ENCODE measurements around the gene TSPAN18. TPM values are rescaled to one million over a fixed set of nuclear protein-coding genes. Genes with fewer than 3 reads are reported as not detected.

TSPAN18 gene
- total RNA-seq, 2 experiments from 2014 or later, result 22.9 to 23.5 TPM

GRCh38 chr11:44949160-44950030, 222.6 kb downstream of the TSPAN18 start:
- POLR2A ChIA-PET, result no interaction called here
- CTCF ChIA-PET, result interaction anchor here (1.0 to 24.5 kb wide), 4 partner anchors 10 to 154 kb away, joined by 3 to 441 read pairs (median 4); no protein-coding TSS in a partner anchor
- H3K4me1 Mint-ChIP-seq, result peaks cover 10% of the 10 kb centered on the region
- H3K27ac Mint-ChIP-seq, result no peak overlapping the region
- H3K27me3 Mint-ChIP-seq, result peaks cover 23% of the 10 kb centered on the region
- no peaks in the 10 kb centered on the region for H3K9me3 Mint-ChIP-seq
- H3K4me3 Mint-ChIP-seq, result peak overlapping the region; percentile 22
- DNase-seq, result peak; percentile 11
- H3K36me3 Mint-ChIP-seq (ENCODE audit: low read depth), result no peaks in the 10 kb centered on the region

- POLR2A ChIA-PET, result no interaction called here
- Mint-ChIP-seq H3K4me1 (peaks cover 16% of the 10 kb centered on the region), H3K27ac (no peak overlapping the region), H3K27me3 (peaks cover 23% of the 10 kb centered on the region), H3K36me3 (ENCODE audit: low read depth) (no peaks in the 10 kb centered on the region), H3K4me3 (peak overlapping the region; percentile 53), H3K9me3 (no peaks in the 10 kb centered on the region)
- DNase-seq, result no peak
- CTCF ChIA-PET, result interaction anchor here (1.0 to 1.4 kb wide), 4 partner anchors 9 to 186 kb away, joined by 3 to 6 read pairs (median 3); no protein-coding TSS in a partner anchor
Measured at GRCh38 chr11:44950031-44950624, 223.4 kb downstream of the TSPAN18 start.

- peak; percentile 26 for DNase-seq
- Mint-ChIP-seq H3K27ac (no peak within 1 kb of the TSS), H3K4me1 (peaks cover 18% of the 10 kb centered on the region), H3K9me3 (no peaks in the 10 kb centered on the region), H3K27me3 (peaks cover 23% of the 10 kb centered on the region), H3K4me3 (peak within 1 kb of the TSS; percentile 53), H3K36me3 (ENCODE audit: low read depth) (no peaks in the 10 kb centered on the region)
- ChIA-PET CTCF (interaction anchor here (1.0 to 1.4 kb wide), 4 partner anchors 8 to 185 kb away, joined by 3 to 6 read pairs (median 3); no protein-coding TSS in a partner anchor), POLR2A (no interaction called here)
Measured at GRCh38 chr11:44950625-44951476, 224.1 kb downstream of the TSPAN18 start, which contains the start of gene TP53I11. Gene TP53I11, minus strand, starts transcription at chr11:44950883. Its CDS starts 12,548 bp downstream, at chr11:44938335.

GRCh38 chr11:44952082-44952481, 225.3 kb downstream of the TSPAN18 start:
- peaks cover 23% of the 10 kb centered on the region for H3K27me3 Mint-ChIP-seq
- H3K4me1 Mint-ChIP-seq, result peaks cover 18% of the 10 kb centered on the region
- no peaks in the 10 kb centered on the region for H3K9me3 Mint-ChIP-seq
- H3K36me3 Mint-ChIP-seq (ENCODE audit: low read depth), result no peaks in the 10 kb centered on the region
- DNase-seq, result no peak
- H3K27ac Mint-ChIP-seq, result no peak overlapping the region
- no peak overlapping the region for H3K4me3 Mint-ChIP-seq
- ChIA-PET CTCF (no interaction called here), POLR2A (no interaction called here)

GRCh38 chr11:44952500-44953260, 225.9 kb downstream of the TSPAN18 start:
- DNase-seq, result no peak
- H3K27me3 Mint-ChIP-seq, result peaks cover 23% of the 10 kb centered on the region
- CTCF ChIA-PET, result no interaction called here
- no peak overlapping the region for H3K27ac Mint-ChIP-seq
- H3K4me1 Mint-ChIP-seq, result peaks cover 18% of the 10 kb centered on the region
- no peak overlapping the region for H3K4me3 Mint-ChIP-seq
- H3K36me3 Mint-ChIP-seq (ENCODE audit: low read depth), result no peaks in the 10 kb centered on the region
- H3K9me3 Mint-ChIP-seq, result no peaks in the 10 kb centered on the region
- POLR2A ChIA-PET, result no interaction called here

- Mint-ChIP-seq H3K4me1 (peaks cover 17% of the 10 kb centered on the region), H3K4me3 (no peak overlapping the region), H3K36me3 (ENCODE audit: low read depth) (no peaks in the 10 kb centered on the region), H3K27ac (no peak overlapping the region), H3K9me3 (no peaks in the 10 kb centered on the region), H3K27me3 (peaks cover 8% of the 10 kb centered on the region)
- DNase-seq, result no peak
- POLR2A ChIA-PET, result no interaction called here
- CTCF ChIA-PET, result interaction anchor here (0.6 to 1.4 kb wide), 3 partner anchors 18 to 431 kb away, joined by 3 read pairs; no protein-coding TSS in a partner anchor
Measured at GRCh38 chr11:44954051-44954906, 227.5 kb downstream of the TSPAN18 start.

GRCh38 chr11:44955015-44955738, 228.4 kb downstream of the TSPAN18 start:
- H3K27me3 Mint-ChIP-seq, result peaks cover 7% of the 10 kb centered on the region
- H3K4me3 Mint-ChIP-seq, result no peak overlapping the region
- peaks cover 16% of the 10 kb centered on the region for H3K4me1 Mint-ChIP-seq
- CTCF ChIA-PET, result interaction anchor here (1.2 to 1.4 kb wide), 2 partner anchors 19 to 148 kb away, joined by 3 read pairs; no protein-coding TSS in a partner anchor
- no peaks in the 10 kb centered on the region for H3K36me3 Mint-ChIP-seq (ENCODE audit: low read depth)
- H3K9me3 Mint-ChIP-seq, result no peaks in the 10 kb centered on the region
- DNase-seq, result no peak
- no peak overlapping the region for H3K27ac Mint-ChIP-seq
- POLR2A ChIA-PET, result no interaction called here

GRCh38 chr11:44957040-44957515, 230.3 kb downstream of the TSPAN18 start:
- H3K27ac Mint-ChIP-seq, result no peak overlapping the region
- peaks cover 11% of the 10 kb centered on the region for H3K4me1 Mint-ChIP-seq
- no peak overlapping the region for H3K4me3 Mint-ChIP-seq
- ChIA-PET POLR2A (no interaction called here), CTCF (interaction anchor here (1.0 kb wide), 1 partner anchor 30 kb away, joined by 3 read pairs; no protein-coding TSS in a partner anchor)
- no peaks in the 10 kb centered on the region for H3K27me3 Mint-ChIP-seq
- no peaks in the 10 kb centered on the region for H3K36me3 Mint-ChIP-seq (ENCODE audit: low read depth)
- no peaks in the 10 kb centered on the region for H3K9me3 Mint-ChIP-seq
- no peak for DNase-seq

GRCh38 chr11:44957776-44958564, 231.2 kb downstream of the TSPAN18 start:
- Mint-ChIP-seq H3K9me3 (no peaks in the 10 kb centered on the region), H3K27me3 (no peaks in the 10 kb centered on the region), H3K27ac (no peak overlapping the region), H3K4me3 (no peak overlapping the region), H3K4me1 (peaks cover 11% of the 10 kb centered on the region), H3K36me3 (ENCODE audit: low read depth) (no peaks in the 10 kb centered on the region)
- ChIA-PET CTCF (interaction anchor here (1.0 to 2.2 kb wide), 2 partner anchors 8 to 31 kb away, joined by 3 to 6 read pairs; partner anchors contain the start of gene TP53I11), POLR2A (no interaction called here)
- DNase-seq, result no peak

- ChIA-PET CTCF (interaction anchor here (1.3 to 2.2 kb wide), 2 partner anchors 9 to 23 kb away, joined by 5 to 6 read pairs; partner anchors contain the start of gene TP53I11), POLR2A (no interaction called here)
- DNase-seq, result no peak
- Mint-ChIP-seq H3K9me3 (no peaks in the 10 kb centered on the region), H3K4me1 (peaks cover 11% of the 10 kb centered on the region), H3K27ac (no peak overlapping the region), H3K4me3 (no peak overlapping the region), H3K27me3 (no peaks in the 10 kb centered on the region), H3K36me3 (ENCODE audit: low read depth) (no peaks in the 10 kb centered on the region)
Measured at GRCh38 chr11:44959064-44959463, 232.3 kb downstream of the TSPAN18 start.
